IMR-90 (cell line): ENCODE data around the gene ARHGEF17. TPM values are rescaled to one million over a fixed set of nuclear protein-coding genes. Genes with fewer than 3 reads are reported as not detected.

ENCODE experiments used
- ATAC-seq: fragments of 200-7000 bp; cut with Tn5 transposase; 2 replicates; pipeline ENCODE4 v1.9.1; 2020; ENCODE audit warnings: low read depth, mild to moderate bottlenecking, moderate library complexity
- BruUV-seq: library from RNA; stranded (reverse); fragments of 400-500 nt; replicated peaks from 2 replicates; lab custom pipeline; 2021; lab: Mats Ljungman, UMichigan
- CTCF ChIA-PET: fragments of 300-600 bp; formaldehyde crosslinking; extraction: SDS; loops from one replicate; lab custom pipeline; 2021; ENCODE audit warnings: antibody characterized with exemption; lab: Yijun Ruan, JAX
- POLR2A ChIA-PET: fragments of 300-600 bp; sonication (Branson Sonifier 250); formaldehyde crosslinking; loops from one replicate; lab custom pipeline; 2022; ENCODE audit warnings: antibody characterized with exemption; ENCODE audit not compliant: unreplicated experiment; lab: Charles Lee
- DNase-seq: peaks from one replicate; pipeline ENCODE4 v3.0.0; 2013
- H2AFZ ChIP-seq: replicated peaks from 2 replicates; pipeline ENCODE3; 2013; ENCODE audit warnings: low read length, mild to moderate bottlenecking; ENCODE audit not compliant: poor library complexity
- H2AK5ac ChIP-seq: 2 replicates; pipeline ENCODE4 v1.6.1; 2013; ENCODE audit warnings: low read depth, low read length, inconsistent platforms
- H2AK9ac ChIP-seq: replicated peaks from 2 replicates; pipeline ENCODE3; 2013; ENCODE audit warnings: mild to moderate bottlenecking, low read depth, low read length, moderate library complexity; ENCODE audit not compliant: poor library complexity
- H2BK120ac ChIP-seq: 2 replicates; pipeline ENCODE4 v1.6.1; 2013; ENCODE audit warnings: low read depth, low read length, inconsistent platforms
- H2BK15ac ChIP-seq: 3 replicates; pipeline ENCODE4 v1.6.1; 2013; ENCODE audit warnings: low read depth, low read length, inconsistent platforms
- H2BK20ac ChIP-seq: 2 replicates; pipeline ENCODE4 v1.6.1; 2013; ENCODE audit warnings: low read depth, mild to moderate bottlenecking, inconsistent platforms, low read length, moderate library complexity
- H2BK5ac ChIP-seq: 2 replicates; pipeline ENCODE4 v1.6.1; 2013; ENCODE audit warnings: mild to moderate bottlenecking, low read depth, low read length, inconsistent platforms; ENCODE audit not compliant: poor library complexity, severe bottlenecking
- H3K14ac ChIP-seq: replicated peaks from 2 replicates; pipeline ENCODE4 v1.6.1; 2013; ENCODE audit warnings: low read depth, low read length, inconsistent platforms
- H3K18ac ChIP-seq: 2 replicates; pipeline ENCODE4 v1.6.1; 2013; ENCODE audit warnings: low read depth, low read length, control low read depth
- H3K23ac ChIP-seq: 2 replicates; pipeline ENCODE4 v1.6.1; 2013; ENCODE audit warnings: low read depth, low read length, inconsistent platforms
- H3K27ac ChIP-seq: 2 replicates; pipeline ENCODE4 v1.5.1; 2013; ENCODE audit warnings: mild to moderate bottlenecking, control low read depth, low read length; ENCODE audit not compliant: insufficient read depth
- H3K27me3 ChIP-seq: 2 replicates; pipeline ENCODE4 v1.6.1; 2013; ENCODE audit warnings: low read length; ENCODE audit not compliant: control insufficient read depth, insufficient read depth
- H3K36me3 ChIP-seq: 2 replicates; pipeline ENCODE4 v1.6.1; 2013; ENCODE audit warnings: low read length, mixed read lengths; ENCODE audit not compliant: control insufficient read depth, insufficient read depth
- H3K4ac ChIP-seq: 2 replicates; pipeline ENCODE4 v1.6.1; 2013; ENCODE audit warnings: low read depth, low read length, inconsistent platforms
- H3K4me1 ChIP-seq: 2 replicates; pipeline ENCODE4 v1.6.1; 2013; ENCODE audit warnings: low read length, mixed read lengths; ENCODE audit not compliant: control insufficient read depth, insufficient read depth
- H3K4me2 ChIP-seq: 2 replicates; pipeline ENCODE4 v1.6.1; 2013; ENCODE audit warnings: low read depth, mild to moderate bottlenecking, control low read depth, low read length, moderate library complexity
- H3K4me3 ChIP-seq: 2 replicates; pipeline ENCODE4 v1.5.1; 2013; ENCODE audit warnings: low read depth, mild to moderate bottlenecking, control low read depth, low read length, moderate library complexity; ENCODE audit not compliant: insufficient read depth
- H3K56ac ChIP-seq: 2 replicates; pipeline ENCODE4 v1.6.1; 2013; ENCODE audit warnings: low read length, inconsistent platforms; ENCODE audit not compliant: insufficient read depth; ENCODE audit errors: extremely low read depth
- H3K79me1 ChIP-seq, 2 experiments: 2 replicates each; pipeline ENCODE4 v1.6.1; 2013; ENCODE audit warnings: low read length in 2 of 2, inconsistent platforms in 1 of 2, low read depth in 1 of 2
- H3K9ac ChIP-seq: 2 replicates; pipeline ENCODE4 v1.6.1; 2013; ENCODE audit warnings: low read depth, low read length, control low read depth
- H3K9me1 ChIP-seq: 2 replicates; pipeline ENCODE4 v1.6.1; 2013; ENCODE audit warnings: low read length, inconsistent platforms; ENCODE audit not compliant: insufficient read depth
- H3K9me3 ChIP-seq: 2 replicates; pipeline ENCODE4 v1.6.1; 2013; ENCODE audit warnings: low read length; ENCODE audit not compliant: control insufficient read depth, insufficient read depth
- H4K20me1 ChIP-seq: 2 replicates; pipeline ENCODE4 v1.6.1; 2013; ENCODE audit warnings: low read length, inconsistent platforms; ENCODE audit not compliant: insufficient read depth
- H4K5ac ChIP-seq: 2 replicates; pipeline ENCODE4 v1.6.1; 2013; ENCODE audit warnings: mild to moderate bottlenecking, low read depth, low read length, control low read depth
- H4K8ac ChIP-seq, 2 experiments: 2 replicates each; pipeline ENCODE4 v1.6.1; 2013; ENCODE audit warnings: low read depth in 2 of 2, low read length in 2 of 2, control low read depth in 1 of 2, inconsistent platforms in 1 of 2
- H4K91ac ChIP-seq: 2 replicates; pipeline ENCODE4 v1.6.1; 2013; ENCODE audit warnings: low read depth, low read length, inconsistent platforms; ENCODE audit not compliant: insufficient read depth
- BHLHE40 ChIP-seq: fragments of 150-350 bp; IDR thresholded peaks from 2 replicates; pipeline ENCODE4 v1.6.1; 2016; ENCODE audit warnings: mild to moderate bottlenecking, low read depth, low read length
- FOS ChIP-seq: fragments of 150-350 bp; IDR thresholded peaks from 2 replicates; pipeline ENCODE4 v1.6.1; 2016; ENCODE audit warnings: low read depth, low read length
- MAZ ChIP-seq: IDR thresholded peaks from 2 replicates; pipeline ENCODE4 v1.6.1; 2012; ENCODE audit warnings: low read depth, mild to moderate bottlenecking, low read length, improper control_type of control experiment, moderate library complexity, borderline replicate concordance
- MXI1 ChIP-seq: IDR thresholded peaks from 2 replicates; pipeline ENCODE4 v1.6.1; 2012; ENCODE audit warnings: low read depth, mild to moderate bottlenecking, low read length, moderate library complexity, borderline replicate concordance
- NFE2L2 ChIP-seq: fragments of 150-350 bp; IDR thresholded peaks from 2 replicates; pipeline ENCODE4 v1.6.1; 2016; ENCODE audit warnings: low read depth, mild to moderate bottlenecking, low read length
- POLR2A ChIP-seq: IDR thresholded peaks from 2 replicates; pipeline ENCODE4 v1.6.1; 2012; ENCODE audit warnings: mild to moderate bottlenecking, low read depth, low read length
- RAD21 ChIP-seq: IDR thresholded peaks from 2 replicates; pipeline ENCODE4 v1.6.1; 2012; ENCODE audit warnings: low read length, improper control_type of control experiment
- RFX5 ChIP-seq: IDR thresholded peaks from 2 replicates; pipeline ENCODE4 v1.8.0; 2012; ENCODE audit warnings: low read depth, mild to moderate bottlenecking, low read length, moderate library complexity
- SMC3 ChIP-seq: fragments of 150-350 bp; IDR thresholded peaks from 2 replicates; pipeline ENCODE4 v1.6.1; 2016; ENCODE audit warnings: low read depth, mild to moderate bottlenecking, antibody characterized with exemption, low read length, moderate library complexity
- WGBS, 2 experiments: methylation state at CpG; one replicate each; pipeline versions ENCODE4 v1.1.5 to v1.1.7; 2013; ENCODE audit warnings: missing lambda C conversion rate in 2 of 2; ENCODE audit not compliant: insufficient read length in 1 of 2; ENCODE audit errors: extremely low coverage in 2 of 2; 5-methylcytosine and 5-hydroxymethylcytosine counted together
- dilution Hi-C: fragments of 300-500 bp; cut with HindIII; formaldehyde crosslinking; loops from one replicate; pipeline ENCODE4 v1.14.3; 2018; ENCODE audit warnings: low sequenced_read_pairs; ENCODE audit not compliant: unreplicated experiment
- in situ Hi-C: fragments of 300-500 bp; cut with MboI; formaldehyde crosslinking; loops from 3 replicates; pipeline ENCODE4 v1.14.3; 2019; ENCODE audit warnings: low sequenced_read_pairs, inconsistent platforms, mixed read lengths
- intact Hi-C: fragments of 100-400 bp; cut with micrococcal nuclease; formaldehyde crosslinking; loops from 2 replicates; pipeline ENCODE4 v1.10.0; 2022
- polyA plus RNA-seq, 3 experiments: library from polyadenylated mRNA; depleted of rRNA; stranded (reverse); fragments of >200 nt; gene quantifications; 2 replicates each; pipeline ENCODE4 v1.2.3, GENCODE V29; 2012; ENCODE audit warnings: low replicate concordance in 1 of 3
- total RNA-seq: library from RNA; depleted of rRNA; stranded (reverse); fragments of >200 nt; gene quantifications from 2 replicates; pipeline ENCODE4 v1.2.3, GENCODE V29; 2012
- TF ChIP-seq, protein P1 (sequence below): conservative IDR thresholded peaks from 2 replicates; pipeline ENCODE4 v1.5.1; 2012; ENCODE audit warnings: mild to moderate bottlenecking, low read depth, low read length, improper control_type of control experiment
- TF ChIP-seq, protein P2 (sequence below): fragments of 150-350 bp; IDR thresholded peaks from 2 replicates; pipeline ENCODE4 v1.6.1; 2016; ENCODE audit warnings: low read depth, mild to moderate bottlenecking, low read length, moderate library complexity, borderline replicate concordance
- TF ChIP-seq, protein P3 (sequence below): fragments of 150-350 bp; IDR thresholded peaks from 2 replicates; pipeline ENCODE4 v1.6.1; 2017; ENCODE audit warnings: mild to moderate bottlenecking, antibody characterized with exemption, low read length, low read depth

The ARHGEF17 gene
- total and polyA plus RNA-seq, 2 of the 4 experiments (the other 2 are of a cell fraction) = 21.7 to 97.7 TPM

DNA sequence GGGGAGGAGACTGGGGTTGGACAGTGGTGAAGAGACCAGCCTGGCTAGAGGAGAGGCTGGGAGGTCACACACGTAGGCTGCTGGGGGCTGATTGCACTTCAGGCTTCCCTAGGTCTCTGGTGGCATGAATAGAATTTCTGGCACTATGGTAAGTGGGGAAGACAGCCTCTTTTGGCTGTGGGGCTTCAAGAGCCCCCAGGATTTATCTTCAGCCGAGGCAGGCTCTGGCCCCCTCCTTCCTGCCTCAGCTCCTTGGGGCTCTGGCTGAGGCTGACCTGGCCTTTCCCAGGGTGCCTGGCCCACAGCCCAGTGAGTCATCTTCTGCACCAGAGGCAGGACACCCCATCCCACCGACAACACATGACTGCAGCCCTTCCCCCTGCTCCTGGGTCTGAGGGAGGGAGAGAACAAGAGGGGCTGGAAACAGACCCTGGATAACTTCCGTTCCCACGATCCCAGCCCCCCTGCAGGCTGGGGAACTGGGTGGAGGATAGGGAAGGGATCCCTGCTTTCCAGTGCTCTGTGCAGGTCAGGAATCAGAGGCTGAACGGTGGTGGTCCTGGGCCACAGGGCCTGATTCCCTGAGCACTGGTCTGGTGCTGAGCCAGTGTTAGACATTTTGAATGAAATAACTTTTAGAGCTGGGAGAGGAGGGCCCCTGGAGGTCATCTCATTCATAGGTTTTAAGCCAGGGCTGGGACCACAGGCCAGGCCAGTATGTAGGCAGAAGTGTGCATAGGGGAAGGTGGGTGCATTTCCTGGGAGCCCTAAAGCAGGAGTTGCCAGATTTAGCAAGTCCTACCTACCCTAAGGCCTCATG is 26.5 kb downstream of the ARHGEF17 start:
- DNase-seq = peak; percentile 91
- H3K4me1 ChIP-seq = peaks cover 47% of the 10 kb centered on the region
- dilution Hi-C loops = no loop called here
- TF ChIP-seq RFX5 (no peak), POLR2A (no peak), RAD21 (peak; percentile 17; the same call in 1 of the 2 replicates), BHLHE40 (peak; percentile 66), NFE2L2 (no peak), SMC3 (0 out of 2 replicates have a peak, but pooled peaks have one; percentile 14), MXI1 (no peak), MAZ (peak; percentile 74), FOS (peak; percentile 78)
- TF ChIP-seq, protein P1, sequence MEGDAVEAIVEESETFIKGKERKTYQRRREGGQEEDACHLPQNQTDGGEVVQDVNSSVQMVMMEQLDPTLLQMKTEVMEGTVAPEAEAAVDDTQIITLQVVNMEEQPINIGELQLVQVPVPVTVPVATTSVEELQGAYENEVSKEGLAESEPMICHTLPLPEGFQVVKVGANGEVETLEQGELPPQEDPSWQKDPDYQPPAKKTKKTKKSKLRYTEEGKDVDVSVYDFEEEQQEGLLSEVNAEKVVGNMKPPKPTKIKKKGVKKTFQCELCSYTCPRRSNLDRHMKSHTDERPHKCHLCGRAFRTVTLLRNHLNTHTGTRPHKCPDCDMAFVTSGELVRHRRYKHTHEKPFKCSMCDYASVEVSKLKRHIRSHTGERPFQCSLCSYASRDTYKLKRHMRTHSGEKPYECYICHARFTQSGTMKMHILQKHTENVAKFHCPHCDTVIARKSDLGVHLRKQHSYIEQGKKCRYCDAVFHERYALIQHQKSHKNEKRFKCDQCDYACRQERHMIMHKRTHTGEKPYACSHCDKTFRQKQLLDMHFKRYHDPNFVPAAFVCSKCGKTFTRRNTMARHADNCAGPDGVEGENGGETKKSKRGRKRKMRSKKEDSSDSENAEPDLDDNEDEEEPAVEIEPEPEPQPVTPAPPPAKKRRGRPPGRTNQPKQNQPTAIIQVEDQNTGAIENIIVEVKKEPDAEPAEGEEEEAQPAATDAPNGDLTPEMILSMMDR = 0 out of 2 replicates have a peak, but pooled peaks have one; percentile 4
- TF ChIP-seq, protein P2, sequence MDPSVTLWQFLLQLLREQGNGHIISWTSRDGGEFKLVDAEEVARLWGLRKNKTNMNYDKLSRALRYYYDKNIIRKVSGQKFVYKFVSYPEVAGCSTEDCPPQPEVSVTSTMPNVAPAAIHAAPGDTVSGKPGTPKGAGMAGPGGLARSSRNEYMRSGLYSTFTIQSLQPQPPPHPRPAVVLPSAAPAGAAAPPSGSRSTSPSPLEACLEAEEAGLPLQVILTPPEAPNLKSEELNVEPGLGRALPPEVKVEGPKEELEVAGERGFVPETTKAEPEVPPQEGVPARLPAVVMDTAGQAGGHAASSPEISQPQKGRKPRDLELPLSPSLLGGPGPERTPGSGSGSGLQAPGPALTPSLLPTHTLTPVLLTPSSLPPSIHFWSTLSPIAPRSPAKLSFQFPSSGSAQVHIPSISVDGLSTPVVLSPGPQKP = no peak
- TF ChIP-seq, protein P3, sequence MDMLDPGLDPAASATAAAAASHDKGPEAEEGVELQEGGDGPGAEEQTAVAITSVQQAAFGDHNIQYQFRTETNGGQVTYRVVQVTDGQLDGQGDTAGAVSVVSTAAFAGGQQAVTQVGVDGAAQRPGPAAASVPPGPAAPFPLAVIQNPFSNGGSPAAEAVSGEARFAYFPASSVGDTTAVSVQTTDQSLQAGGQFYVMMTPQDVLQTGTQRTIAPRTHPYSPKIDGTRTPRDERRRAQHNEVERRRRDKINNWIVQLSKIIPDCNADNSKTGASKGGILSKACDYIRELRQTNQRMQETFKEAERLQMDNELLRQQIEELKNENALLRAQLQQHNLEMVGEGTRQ = peak; percentile 72

More for the DNA sequence above, 26.5 kb downstream of the ARHGEF17 start:
- 0% methylated on average over 1 of the region's 6 CpGs; no CpG with 5 or more reads in 1 of the 2 experiments for WGBS, 2 experiments
- Histone ChIP-seq H3K27ac (peak overlapping the region; percentile 70), H2BK15ac (peak overlapping the region; percentile 79; the same call in 2 of the 3 replicates), H3K4me3 (no peak overlapping the region), H3K9me3 (no peaks in the 10 kb centered on the region), H4K91ac (peak overlapping the region; percentile 81), H3K36me3 (peaks cover 3% of the 10 kb centered on the region; the same call in 1 of the 2 replicates), H3K27me3 (no peaks in the 10 kb centered on the region), H2BK5ac (peak overlapping the region; percentile 82), H3K23ac (peak overlapping the region; percentile 73), H3K14ac (peak overlapping the region; percentile 69), H3K4ac (peak overlapping the region; percentile 86), H3K79me1 (peaks cover 14 to 91% of the 10 kb centered on the region in 2 experiments; a peak in 3 of 4 replicates), H4K20me1 (peaks cover 96% of the 10 kb centered on the region), H2AK5ac (peak overlapping the region; percentile 97), H4K8ac (peak overlapping the region; percentile 10 to 79; a peak in 3 of 4 replicates), H2AK9ac (peak overlapping the region; percentile 96), H3K4me2 (peak overlapping the region; percentile 67), H2BK20ac (peak overlapping the region; percentile 78), H3K9me1 (peaks cover 30% of the 10 kb centered on the region), H2BK120ac (peak overlapping the region; percentile 84), H3K18ac (peak overlapping the region; percentile 38), H3K9ac (peak overlapping the region; percentile 27), H3K56ac (peak overlapping the region; percentile 68), H4K5ac (no peak overlapping the region), H2AFZ (peak overlapping the region; percentile 54)
- peak; percentile 58 for ATAC-seq
- POLR2A ChIA-PET = interaction anchor here (0.6 to 0.7 kb wide), 3 partner anchors 8 to 49 kb away, joined by 4 to 5 read pairs (median 5); no protein-coding TSS in a partner anchor
- CTCF ChIA-PET = interaction anchor here (0.7 to 2.2 kb wide), 15 partner anchors 9 to 44 kb away, joined by 3 to 20 read pairs (median 6); no protein-coding TSS in a partner anchor
- intact Hi-C loops = loop anchor here (1.0 kb wide), 2 partner anchors 27 to 39 kb away; no protein-coding TSS in a partner anchor
- BruUV-seq = no TSS peak
- in situ Hi-C loops = loop anchor here (5.0 kb wide), 1 partner anchor 37 kb away; no protein-coding TSS in a partner anchor
